Body of pancreas (tissue), 4 donors: ENCODE data around the gene DEPDC5.

Source experiments
- POLR2A ChIP-seq, 3 donors: fragments of 450-650 bp; IDR thresholded peaks; one replicate each; pipeline ENCODE4 v1.6.1; 2016; ENCODE audit warnings: antibody characterized with exemption in 3 of 3, mild to moderate bottlenecking in 2 of 3
- TF ChIP-seq, protein P1 (sequence below), 7 experiments: fragments of 450-650 bp in 4 of 7; fragments of 200-600 bp in 3 of 7; sonication (generic) in 3 of 7; IDR thresholded peaks; one replicate each; pipeline ENCODE4 v1.5.1; 2016 to 2019; ENCODE audit warnings: antibody characterized with exemption in 7 of 7

DNA sequence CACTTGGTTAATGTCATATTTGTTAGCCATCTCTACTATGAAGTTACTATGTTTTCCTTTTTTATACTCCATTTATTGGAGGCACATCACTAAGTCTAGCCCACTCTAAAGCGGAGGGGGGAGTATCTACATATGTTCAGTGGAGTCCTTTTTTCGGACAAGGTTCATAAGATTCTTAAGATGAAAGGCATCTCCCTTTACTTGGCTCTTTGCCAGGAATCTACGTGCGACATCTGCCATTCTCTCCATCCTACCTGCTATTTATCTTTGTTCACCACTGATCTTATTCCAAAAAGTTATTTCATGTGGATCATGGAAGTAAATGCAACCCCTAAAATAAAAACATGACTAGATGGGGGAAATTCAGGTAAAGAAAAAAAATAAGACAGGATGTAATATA, 113.1 kb downstream of the DEPDC5 start:
- TF ChIP-seq, protein P1, sequence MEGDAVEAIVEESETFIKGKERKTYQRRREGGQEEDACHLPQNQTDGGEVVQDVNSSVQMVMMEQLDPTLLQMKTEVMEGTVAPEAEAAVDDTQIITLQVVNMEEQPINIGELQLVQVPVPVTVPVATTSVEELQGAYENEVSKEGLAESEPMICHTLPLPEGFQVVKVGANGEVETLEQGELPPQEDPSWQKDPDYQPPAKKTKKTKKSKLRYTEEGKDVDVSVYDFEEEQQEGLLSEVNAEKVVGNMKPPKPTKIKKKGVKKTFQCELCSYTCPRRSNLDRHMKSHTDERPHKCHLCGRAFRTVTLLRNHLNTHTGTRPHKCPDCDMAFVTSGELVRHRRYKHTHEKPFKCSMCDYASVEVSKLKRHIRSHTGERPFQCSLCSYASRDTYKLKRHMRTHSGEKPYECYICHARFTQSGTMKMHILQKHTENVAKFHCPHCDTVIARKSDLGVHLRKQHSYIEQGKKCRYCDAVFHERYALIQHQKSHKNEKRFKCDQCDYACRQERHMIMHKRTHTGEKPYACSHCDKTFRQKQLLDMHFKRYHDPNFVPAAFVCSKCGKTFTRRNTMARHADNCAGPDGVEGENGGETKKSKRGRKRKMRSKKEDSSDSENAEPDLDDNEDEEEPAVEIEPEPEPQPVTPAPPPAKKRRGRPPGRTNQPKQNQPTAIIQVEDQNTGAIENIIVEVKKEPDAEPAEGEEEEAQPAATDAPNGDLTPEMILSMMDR (IDR thresholded peaks at IDR 0.05) = no peak
- no peak for TF ChIP-seq POLR2A (IDR thresholded peaks at IDR 0.05)
